ENCODE measurements around the gene PVALEF. TPM values are rescaled to one million over a fixed set of nuclear protein-coding genes. Genes with fewer than 3 reads are reported as not detected.

Gene PVALEF
- total and polyA plus RNA-seq, 2 of the 13 experiments (the other 11 are each of a cell fraction or from before 2014, with no cell fraction given) = 0.18 TPM

GRCh38 chr17:81193051-81193410 lies 27.7 kb downstream of the PVALEF start:
- DNase-seq (ENCODE audit: low spot score) (no peak), ATAC-seq (no peak), FAIRE-seq (no peak)
- no peak overlapping the region for H3K27ac ChIP-seq (ENCODE audit: extremely low read length, insufficient read depth, low read length)
- no peaks in the 10 kb centered on the region for H3K4me1 ChIP-seq (ENCODE audit: insufficient read depth, low read length)
- no peak overlapping the region for H3K4me3 ChIP-seq (replicated peaks in 1 of 3; ENCODE audit: insufficient read depth in 1 of 3, low read depth in 2 of 3, low read length in 3 of 3)
- no peaks in the 10 kb centered on the region for H3K79me2 ChIP-seq (ENCODE audit: insufficient read depth, low read length)
- peaks cover 12% of the 10 kb centered on the region in 2 experiments; a peak in 3 of 5 replicates for H3K36me3 ChIP-seq (replicated peaks in 1 of 2; ENCODE audit: control insufficient read depth in 1 of 2, insufficient read depth in 2 of 2, low read length in 2 of 2)
- in situ Hi-C loops (cut with HindIII; ENCODE audit: extremely low pct_ligation_motif_present, low pct_unique_long_range_greater_than_20kb) (loop anchor here (5.0 kb wide), 1 partner anchor 51 kb away; no protein-coding TSS in a partner anchor), intact Hi-C loops (cut with micrococcal nuclease; ENCODE audit: unreplicated experiment) (no loop called here)
- no peaks in the 10 kb centered on the region for H3K27me3 ChIP-seq (ENCODE audit: control insufficient read depth in 1 of 2, insufficient read depth in 2 of 2, low read length in 2 of 2)
- no peak overlapping the region for H2AFZ ChIP-seq (ENCODE audit: low read length)
- ChIA-PET CTCF (ENCODE audit: low intra/inter-chr PET ratio, low total read pairs) (no interaction called here), POLR2A (interaction anchor here (1.4 kb wide), 1 partner anchor 30 kb away, joined by 3 read pairs; the partner anchor contains the start of gene CEP131)
- no peak overlapping the region for H3K9ac ChIP-seq (ENCODE audit: insufficient read depth, low read depth, low read length)
- no peak overlapping the region for H3K4me2 ChIP-seq (ENCODE audit: low read depth, low read length)
- WGBS (ENCODE audit: low lambda C conversion rate) = 91% methylated on average over 8 of the region's 17 CpGs
- BruUV-seq (replicated peaks) = no TSS peak
- no peaks in the 10 kb centered on the region for H3K9me3 ChIP-seq (ENCODE audit: low read length)
- no peaks in the 10 kb centered on the region for H4K20me1 ChIP-seq (ENCODE audit: insufficient read depth, low read length)
- TF ChIP-seq ZZZ3 (CRISPR knock-in tag; IDR thresholded peaks at IDR 0.05; ENCODE audit: borderline replicate concordance) (no peak), ZBTB37 (CRISPR knock-in tag; IDR thresholded peaks at IDR 0.05) (no peak), TEAD2 (CRISPR knock-in tag; IDR thresholded peaks at IDR 0.05) (no peak)

- H3K4me1 ChIP-seq (ENCODE audit: insufficient read depth, low read length) = no peaks in the 10 kb centered on the region
- no peak overlapping the region for H3K9ac ChIP-seq (ENCODE audit: insufficient read depth, low read depth, low read length)
- FAIRE-seq = no peak
- H3K27ac ChIP-seq (ENCODE audit: extremely low read length, insufficient read depth, low read length) = no peak overlapping the region
- ChIA-PET CTCF (ENCODE audit: low intra/inter-chr PET ratio, low total read pairs) (no interaction called here), POLR2A (interaction anchor here (1.4 kb wide), 1 partner anchor 29 kb away, joined by 3 read pairs; the partner anchor contains the start of gene CEP131)
- no peak for DNase-seq (ENCODE audit: low spot score)
- no peaks in the 10 kb centered on the region for H3K9me3 ChIP-seq (ENCODE audit: low read length)
- 91% methylated on average over 37 of the region's 38 CpGs for WGBS (ENCODE audit: low lambda C conversion rate)
- H3K27me3 ChIP-seq (ENCODE audit: control insufficient read depth in 1 of 2, insufficient read depth in 2 of 2, low read length in 2 of 2) = no peaks in the 10 kb centered on the region
- no TSS peak for BruUV-seq (replicated peaks)
- H2AFZ ChIP-seq (ENCODE audit: low read length) = no peak overlapping the region
- in situ Hi-C loops (cut with HindIII; ENCODE audit: extremely low pct_ligation_motif_present, low pct_unique_long_range_greater_than_20kb) (loop anchor here (5.0 kb wide), 1 partner anchor 51 kb away; no protein-coding TSS in a partner anchor), intact Hi-C loops (cut with micrococcal nuclease; ENCODE audit: unreplicated experiment) (no loop called here)
- no peak for ATAC-seq
- H3K4me2 ChIP-seq (ENCODE audit: low read depth, low read length) = no peak overlapping the region
- H4K20me1 ChIP-seq (ENCODE audit: insufficient read depth, low read length) = no peaks in the 10 kb centered on the region
- no peak overlapping the region for H3K4me3 ChIP-seq (replicated peaks in 1 of 3; ENCODE audit: insufficient read depth in 1 of 3, low read depth in 2 of 3, low read length in 3 of 3)
- H3K36me3 ChIP-seq (replicated peaks in 1 of 2; ENCODE audit: control insufficient read depth in 1 of 2, insufficient read depth in 2 of 2, low read length in 2 of 2) = peaks cover 13 to 16% of the 10 kb centered on the region in 2 experiments; a peak in 4 of 5 replicates
- TF ChIP-seq ZNF546 (CRISPR knock-in tag; conservative IDR thresholded peaks at IDR 0.05) (no peak), ZNF30 (CRISPR knock-in tag; IDR thresholded peaks at IDR 0.05) (no peak), ZNF614 (CRISPR knock-in tag; IDR thresholded peaks at IDR 0.05; ENCODE audit: borderline replicate concordance) (no peak), ZBTB7A (CRISPR knock-in tag; IDR thresholded peaks at IDR 0.05) (no peak), ZNF691 (CRISPR knock-in tag; IDR thresholded peaks at IDR 0.05; ENCODE audit: borderline replicate concordance, low read depth) (no peak), ZNF501 (CRISPR knock-in tag; IDR thresholded peaks at IDR 0.05) (no peak)
- H3K79me2 ChIP-seq (ENCODE audit: insufficient read depth, low read length) = no peaks in the 10 kb centered on the region
Observed at GRCh38 chr17:81193470-81194224, 28.3 kb downstream of the PVALEF start.
